GM18870 (cell line): ENCODE results near the gene FASN.

Experiments used
- ATAC-seq: cut with Tn5 transposase; IDR thresholded peaks from one replicate; pipeline ENCODE4 v1.9.1; 2021; ENCODE audit warnings: moderate library complexity; ENCODE audit not compliant: unreplicated experiment

FASN gene

GRCh38 chr17:82118168-82118814 is 20.3 kb upstream of the FASN start:
- ATAC-seq = no peak

GRCh38 chr17:82117139-82118090 is 19.4 kb upstream of the FASN start:
- ATAC-seq = no peak

- no peak for ATAC-seq
These were observed 18.2 kb upstream of the FASN start for GRCh38 chr17:82116246-82116645.

GRCh38 chr17:82114872-82115271 is 16.8 kb upstream of the FASN start:
- ATAC-seq = no peak

- ATAC-seq = no peak
These were observed 16.4 kb upstream of the FASN start for GRCh38 chr17:82114447-82114846.

- ATAC-seq = no peak
These were observed 15.9 kb upstream of the FASN start for GRCh38 chr17:82113941-82114340.

GRCh38 chr17:82113422-82113821 is 15.4 kb upstream of the FASN start:
- ATAC-seq = no peak

GRCh38 chr17:82112914-82113311 is 14.9 kb upstream of the FASN start:
- no peak for ATAC-seq

GRCh38 chr17:82112181-82112913 is 14.3 kb upstream of the FASN start:
- no peak for ATAC-seq

- no peak for ATAC-seq
These were observed 12.3 kb upstream of the FASN start for GRCh38 chr17:82110298-82110697.

- no peak for ATAC-seq
These were observed 11.0 kb upstream of the FASN start for GRCh38 chr17:82108961-82109475.

- ATAC-seq = no peak
These were observed 10.5 kb upstream of the FASN start for GRCh38 chr17:82108496-82108945.

GRCh38 chr17:82108038-82108437 is 10.0 kb upstream of the FASN start:
- ATAC-seq = no peak

- ATAC-seq = no peak
These were observed 9.4 kb upstream of the FASN start for GRCh38 chr17:82107341-82107860.

- no peak for ATAC-seq
These were observed 8.8 kb upstream of the FASN start for GRCh38 chr17:82106688-82107305.

- ATAC-seq = no peak
These were observed 8.0 kb upstream of the FASN start for GRCh38 chr17:82105882-82106687.

GRCh38 chr17:82105417-82105881 is 7.4 kb upstream of the FASN start:
- no peak for ATAC-seq

- ATAC-seq = no peak
These were observed 6.9 kb upstream of the FASN start for GRCh38 chr17:82104797-82105416.
